ENCODE results near the gene GNL1. TPM values are rescaled to one million over a fixed set of nuclear protein-coding genes. Genes with fewer than 3 reads are reported as not detected.

The GNL1 gene
- total and polyA plus RNA-seq, 2 of the 8 experiments (the other 6 are each of a cell fraction or from before 2014, with no cell fraction given) = 42.4 to 67.8 TPM

DNA sequence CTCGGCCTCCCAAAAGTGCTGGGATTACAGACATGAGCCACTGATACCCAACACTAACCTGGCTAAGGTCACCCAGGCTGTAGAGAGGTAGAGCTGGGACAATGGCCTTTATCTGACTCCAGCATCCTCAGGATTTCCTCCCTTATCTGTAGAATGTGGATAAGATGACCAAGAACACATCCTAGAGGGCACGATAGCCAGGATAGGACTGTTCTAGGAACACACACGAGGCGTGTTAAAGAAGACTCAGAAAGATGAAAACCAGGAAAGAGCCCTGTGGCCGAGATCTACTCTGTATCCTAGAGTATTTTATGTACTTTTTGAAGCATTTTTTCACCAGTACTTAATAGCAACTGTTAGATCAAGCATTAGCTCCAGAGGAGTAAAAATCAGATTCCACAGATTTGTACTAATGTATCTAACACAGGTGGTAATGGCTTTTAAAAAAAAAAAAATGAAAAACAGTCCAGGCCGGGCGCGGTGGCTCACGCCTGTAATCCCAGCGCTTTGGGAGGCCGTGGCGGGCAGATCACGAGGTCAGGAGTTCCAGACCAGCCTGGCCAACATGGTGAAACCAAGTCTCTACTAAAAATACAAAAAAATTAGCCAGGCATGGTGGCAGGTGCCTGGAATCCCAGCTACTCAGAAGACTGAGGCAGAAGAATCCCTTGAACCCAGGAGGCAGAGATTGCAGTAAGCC, 43.5 kb upstream of the GNL1 start:
- Histone ChIP-seq H4K91ac (replicated peaks; ENCODE audit: insufficient read length, low read length) (no peak overlapping the region), H3K79me1 (ENCODE audit: low read depth, low read length) (no peaks in the 10 kb centered on the region; the same call in none of the 2 replicates), H3K4me1 (replicated peaks in 1 of 4; ENCODE audit: control insufficient read depth in 3 of 4, insufficient read depth in 4 of 4, low read length in 3 of 4) (no peaks in the 10 kb centered on the region), H3K79me2 (ENCODE audit: control insufficient read depth in 1 of 2, insufficient read depth in 2 of 2, low read length in 2 of 2) (no peaks in the 10 kb centered on the region), H3K4me3 (ENCODE audit: extremely low read depth in 1 of 4, insufficient read depth in 2 of 4, low read depth in 3 of 4, low read length in 4 of 4) (no peak overlapping the region), H2BK120ac (replicated peaks; ENCODE audit: low read depth, low read length) (no peak overlapping the region), H2BK15ac (ENCODE audit: low read length) (no peak overlapping the region), H3K36me3 (ENCODE audit: control insufficient read depth in 2 of 4, insufficient read depth in 4 of 4, low read length in 3 of 4) (peaks cover 35 to 46% (median 42%) of the 10 kb centered on the region in 4 experiments), H3K27ac (ENCODE audit: low read depth, low read length) (no peak overlapping the region), H3K27me3 (replicated peaks in 1 of 4; ENCODE audit: control insufficient read depth in 3 of 4, extremely low read depth in 1 of 4, insufficient read depth in 3 of 4, low read length in 3 of 4) (no peaks in the 10 kb centered on the region), H3K4ac (replicated peaks; ENCODE audit: insufficient read length, low read depth, low read length) (no peak overlapping the region), H3K4me2 (ENCODE audit: insufficient read depth in 1 of 2, low read depth in 2 of 2, low read length in 2 of 2) (no peak overlapping the region), H3K9ac (replicated peaks in 1 of 4; ENCODE audit: extremely low read depth in 1 of 4, low read depth in 3 of 4, low read length in 3 of 4) (no peak overlapping the region), H2AK5ac (ENCODE audit: low read depth, low read length) (no peak overlapping the region), H4K8ac (ENCODE audit: extremely low read depth, insufficient read depth, low read length) (no peak overlapping the region), H2AFZ (ENCODE audit: low read length) (no peak overlapping the region), H4K20me1 (replicated peaks in 1 of 2; ENCODE audit: control insufficient read depth in 1 of 2, insufficient read depth in 2 of 2, low read length in 2 of 2) (peaks cover 6 to 31% of the 10 kb centered on the region in 2 experiments), H4K5ac (ENCODE audit: insufficient read length, low read depth, low read length) (no peak overlapping the region), H3K56ac (replicated peaks; ENCODE audit: insufficient read length, low read depth, low read length) (no peak overlapping the region), H3K9me3 (ENCODE audit: insufficient read depth in 2 of 2, low read depth in 1 of 2, low read length in 1 of 2) (no peaks in the 10 kb centered on the region), H2BK5ac (ENCODE audit: low read depth, low read length) (no peak overlapping the region), H2BK12ac (ENCODE audit: low read depth, low read length) (no peak overlapping the region), H3K23ac (ENCODE audit: insufficient read length) (no peak overlapping the region), H3K18ac (ENCODE audit: extremely low read depth, low read length) (no peak overlapping the region), H3K14ac (ENCODE audit: insufficient read length) (no peak overlapping the region), H2BK20ac (ENCODE audit: low read length) (no peak overlapping the region), H3K23me2 (ENCODE audit: low read depth, low read length) (no peaks in the 10 kb centered on the region; the same call in 1 of the 2 replicates)
- TF ChIP-seq TCF12 (IDR thresholded peaks at IDR 0.05; ENCODE audit: low read depth, low read length) (no peak), POLR2A (IDR thresholded peaks at IDR 0.05; ENCODE audit: control extremely low read depth in 1 of 2, low read depth in 2 of 2, low read length in 2 of 2) (peak in 1 of 2 experiments; percentile 45; a peak in 1 of 3 replicates), POLR2AphosphoS5 (IDR thresholded peaks at IDR 0.05; ENCODE audit: low read depth, low read length) (peak; percentile 59)
- ChIA-PET CTCF (ENCODE audit: partially characterized antibody) (interaction anchor here (0.6 to 5.7 kb wide), 10 partner anchors 11 to 124 kb away, joined by 3 to 40 read pairs (median 5); no protein-coding TSS in a partner anchor), POLR2A (ENCODE audit: partially characterized antibody) (interaction anchor here (0.7 to 27.0 kb wide), 34 partner anchors 1 to 479 kb away, joined by 3 to 712 read pairs (median 5); partner anchors contain the start of genes ATAT1, C6orf136, DHX16 and GNL1)
- 96% methylated on average over 13 of the region's 13 CpGs; no CpG with 5 or more reads in 1 of the 2 experiments for WGBS, 2 experiments (ENCODE audit: extremely low coverage in 1 of 2, insufficient coverage in 1 of 2, insufficient read length in 1 of 2, insufficient replicate concordance in 2 of 2, low coverage in 1 of 2, low lambda C conversion rate in 2 of 2, missing lambda C conversion rate in 1 of 2)
- FAIRE-seq (no peak), DNase-seq (ENCODE audit: low read depth in 1 of 2, low spot score in 2 of 2) (no peak)

Measured in H1 (cell line).